Stimulated activated CD8-positive, alpha-beta memory T cell treated with anti-CD3 and anti-CD28 coated beads, Interleukin-12 subunit alpha, Interleukin-12 subunit beta, amount 100 ng/mL, for 1 hour (primary cell): ENCODE results near the gene KLRC4.
"Not testable (repeated sequence)": the region's sequence is repeated elsewhere in the genome, so short reads cannot be mapped to it uniquely, and the experiment has no call there.

Source experiments
- DNase-seq: peaks from one replicate; pipeline ENCODE4 v3.0.0-alpha.2; 2020; ENCODE audit warnings: low read depth

KLRC4 gene

GRCh38 chr12:10397296-10397695, 12.3 kb downstream of the KLRC4 start:
- DNase-seq = no peak

DNA sequence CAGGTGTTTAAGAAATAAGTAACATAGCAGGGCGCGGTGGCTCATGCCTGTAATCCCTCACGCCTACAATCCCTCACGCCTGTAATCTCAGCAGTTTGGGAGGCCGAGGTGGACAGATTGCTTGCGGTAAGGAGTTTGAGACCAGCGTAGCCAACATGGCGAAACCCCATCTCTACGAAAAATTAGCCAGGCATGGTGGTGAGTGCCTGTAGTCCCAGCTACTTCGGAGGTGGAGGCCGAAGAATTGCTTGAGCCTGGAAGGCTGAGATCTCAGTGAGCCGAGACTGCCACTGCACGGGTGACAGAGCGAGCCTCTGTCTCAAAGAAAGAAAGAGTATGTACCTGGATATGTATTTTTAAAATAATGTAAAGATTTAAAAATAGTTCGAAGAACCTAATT, 13.4 kb downstream of the KLRC4 start:
- not testable (repeated sequence) for DNase-seq

GRCh38 chr12:10395390-10395998, 14.1 kb downstream of the KLRC4 start:
- no peak for DNase-seq

GRCh38 chr12:10394531-10395152, 14.9 kb downstream of the KLRC4 start:
- not testable (repeated sequence) for DNase-seq

- no peak for DNase-seq
Observed at GRCh38 chr12:10393291-10393690, 16.3 kb downstream of the KLRC4 start.

DNA sequence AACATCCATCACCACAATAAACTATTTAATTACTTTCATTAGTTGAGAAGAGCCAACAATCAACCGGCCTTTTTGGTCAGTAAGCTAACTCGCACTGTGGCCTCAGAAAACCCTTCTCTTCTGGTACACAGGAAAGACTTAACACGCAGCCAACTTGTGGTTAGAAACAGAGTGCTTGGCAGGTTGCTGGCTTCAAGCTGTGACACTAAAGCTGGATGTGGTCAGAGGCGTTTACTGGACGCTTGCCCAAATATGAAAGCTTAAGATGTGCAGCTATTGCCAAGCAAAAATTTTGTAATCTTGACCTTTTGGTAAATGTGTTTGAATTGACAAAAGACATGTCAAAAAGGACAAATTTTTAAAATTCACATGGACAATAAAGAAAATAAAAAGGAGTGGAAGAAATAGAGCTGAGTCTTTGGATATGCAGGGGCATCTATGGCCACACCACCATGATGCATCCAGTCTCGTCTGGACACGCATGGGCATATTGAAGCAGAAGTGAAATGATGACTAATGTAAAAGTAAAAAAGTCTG, 17.1 kb downstream of the KLRC4 start:
- no peak for DNase-seq

- not testable (repeated sequence) for DNase-seq
Observed at GRCh38 chr12:10390991-10391390, 18.6 kb downstream of the KLRC4 start.

DNA sequence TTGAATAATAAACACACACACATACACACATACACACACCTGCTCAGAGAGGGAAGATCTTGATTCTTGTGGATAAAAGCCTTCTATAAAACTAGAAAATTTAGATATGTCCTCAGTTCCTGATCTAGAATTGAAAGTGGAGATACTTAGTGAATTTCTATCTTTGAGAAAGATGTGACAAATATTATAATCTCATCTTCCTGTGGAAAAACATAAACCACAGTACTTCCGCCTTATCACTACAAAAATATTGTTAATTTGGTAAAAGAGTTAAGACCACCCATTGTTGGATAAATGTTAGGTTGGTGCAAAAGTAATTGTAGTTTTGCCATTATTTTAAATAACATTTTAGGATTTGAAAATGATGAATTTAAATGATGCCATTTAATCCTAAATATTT, 19.7 kb downstream of the KLRC4 start, which contains the start of gene KLRK1:
TSS of gene KLRK1 (minus strand) at position 138 of the 400 bp plus-strand sequence. CDS start 1,231 bp downstream, outside the sequence.
- no peak for DNase-seq

DNA sequence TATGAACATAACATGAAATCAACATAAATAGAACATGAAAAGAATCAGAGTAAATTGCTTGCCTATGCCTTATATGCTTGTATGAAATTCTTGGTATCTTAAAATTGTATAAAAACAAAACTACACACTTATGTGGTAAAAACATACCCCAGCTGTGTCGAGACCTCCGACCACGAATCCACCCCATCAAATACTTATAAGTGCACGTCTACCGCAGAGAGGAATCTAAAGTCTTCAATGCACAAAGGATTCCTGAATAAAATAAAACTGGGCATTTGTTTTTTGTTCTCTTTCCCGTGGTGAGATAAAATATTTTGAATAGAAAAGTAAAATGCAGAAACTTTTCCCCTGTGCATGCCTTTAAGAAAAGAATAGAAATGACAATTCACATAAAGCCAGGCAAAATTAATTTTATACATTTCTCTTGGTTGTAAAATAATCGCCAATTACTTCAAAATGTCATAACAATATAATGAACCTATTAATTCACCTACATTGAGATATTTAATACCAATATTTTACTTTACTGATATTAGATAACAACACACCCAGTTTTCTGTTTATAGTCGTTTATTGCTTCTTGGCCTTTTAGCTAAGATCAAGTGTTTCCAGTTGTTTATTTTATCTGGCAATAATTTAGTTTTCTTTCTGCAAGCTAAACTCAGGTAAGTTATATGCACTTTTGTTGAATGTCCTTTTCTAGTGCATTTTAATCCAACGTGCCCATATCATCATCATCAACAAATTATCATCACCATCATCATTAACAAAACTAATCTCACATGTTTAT, 20.7 kb downstream of the KLRC4 start:
- DNase-seq = no peak

GRCh38 chr12:10387498-10387897, 22.1 kb downstream of the KLRC4 start:
- not testable (repeated sequence) for DNase-seq

DNA sequence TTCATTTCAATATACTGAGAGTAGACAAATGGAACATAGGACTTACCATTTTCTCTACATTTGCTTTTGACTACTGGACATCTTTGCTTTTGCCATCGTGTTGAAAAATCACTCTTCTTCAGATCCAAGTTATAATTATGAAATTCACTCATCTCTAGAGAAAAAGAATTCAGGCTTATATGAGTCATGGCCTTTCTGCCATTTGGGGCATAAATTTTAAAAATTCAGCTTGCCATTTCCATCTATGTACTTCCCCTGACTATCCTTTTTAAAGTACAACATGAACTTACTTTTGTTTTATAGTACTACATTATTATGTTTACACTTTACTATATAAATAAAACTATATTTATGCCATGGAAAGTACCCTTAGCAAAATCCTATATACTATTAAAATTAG, 22.7 kb downstream of the KLRC4 start:
- DNase-seq = no peak

- DNase-seq = no peak
Observed at GRCh38 chr12:10385166-10385613, 24.4 kb downstream of the KLRC4 start.

DNA sequence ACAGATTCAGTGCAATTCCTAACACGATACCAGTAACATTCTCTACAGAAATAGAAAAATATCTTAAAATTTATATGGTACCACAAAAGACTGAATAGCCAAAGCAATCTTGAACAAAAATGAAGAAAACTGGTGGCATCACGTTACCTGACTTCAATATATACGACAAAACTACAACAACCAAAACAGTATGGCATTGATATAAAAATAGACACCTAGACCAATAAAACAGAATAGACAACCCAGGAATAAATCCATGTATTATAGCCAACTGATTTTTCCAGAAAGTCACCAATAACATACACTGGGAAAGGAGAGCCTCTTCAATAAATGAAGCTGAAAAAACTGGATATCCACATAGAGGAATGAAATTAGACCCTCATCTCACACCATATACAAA, 25.4 kb downstream of the KLRC4 start:
- DNase-seq = no peak

DNA sequence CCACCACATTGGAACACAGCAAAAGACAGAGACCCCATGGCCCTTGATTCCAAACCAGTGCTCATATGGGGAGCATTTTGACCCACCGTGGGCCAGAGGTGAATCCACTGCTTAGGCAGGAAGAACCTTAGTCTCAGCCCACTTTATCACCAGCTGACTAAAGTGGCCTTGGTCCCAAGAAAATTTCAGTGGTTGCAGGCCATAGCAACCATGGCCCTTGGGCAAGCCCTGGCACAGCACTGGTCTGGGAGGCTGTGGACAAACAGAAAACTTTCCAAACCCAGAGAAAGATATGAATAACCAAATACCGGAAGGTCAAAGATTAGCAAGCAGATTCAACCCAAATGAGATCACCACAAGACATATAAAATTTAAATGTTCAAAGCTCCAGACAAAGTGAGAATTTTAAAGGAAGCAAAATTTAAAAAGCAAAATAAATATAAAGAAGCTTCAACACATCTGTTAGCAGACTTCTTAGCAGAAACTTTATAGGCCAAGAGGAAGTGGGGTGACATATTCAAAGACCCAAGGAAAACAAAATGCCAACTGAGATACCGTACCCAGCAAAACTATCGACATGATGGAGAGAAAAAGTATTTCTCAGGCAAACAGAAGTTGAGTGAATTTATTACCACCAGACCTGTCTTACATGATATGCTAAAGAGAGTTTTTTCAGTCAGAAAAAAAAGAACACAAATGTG, 27.5 kb downstream of the KLRC4 start:
- no peak for DNase-seq

- DNase-seq = not testable (repeated sequence)
Observed at GRCh38 chr12:10378737-10379136, 30.8 kb downstream of the KLRC4 start.

DNA sequence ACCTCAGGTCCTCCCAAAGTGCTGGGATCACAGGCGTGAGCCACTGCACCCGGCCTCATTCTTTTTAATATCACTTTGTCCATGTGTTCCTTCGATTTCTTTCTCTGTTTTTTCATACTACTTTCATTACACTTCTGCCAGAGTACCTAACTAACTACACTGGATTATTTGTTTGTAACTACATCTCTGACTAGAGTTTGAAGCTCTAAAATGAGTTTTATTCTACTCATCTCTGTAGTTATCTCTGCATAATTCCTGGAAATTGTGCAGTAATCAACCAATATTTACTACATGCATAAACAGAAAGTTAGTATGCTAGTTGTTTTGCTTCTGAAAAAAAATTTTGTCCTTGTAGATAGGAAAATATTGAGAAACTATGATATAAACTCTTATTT, 34.9 kb downstream of the KLRC4 start:
- DNase-seq = no peak

- no peak for DNase-seq
Observed at GRCh38 chr12:10372559-10372958, 37.0 kb downstream of the KLRC4 start.

GRCh38 chr12:10371893-10372535, 37.5 kb downstream of the KLRC4 start:
- DNase-seq = not testable (repeated sequence)

DNA sequence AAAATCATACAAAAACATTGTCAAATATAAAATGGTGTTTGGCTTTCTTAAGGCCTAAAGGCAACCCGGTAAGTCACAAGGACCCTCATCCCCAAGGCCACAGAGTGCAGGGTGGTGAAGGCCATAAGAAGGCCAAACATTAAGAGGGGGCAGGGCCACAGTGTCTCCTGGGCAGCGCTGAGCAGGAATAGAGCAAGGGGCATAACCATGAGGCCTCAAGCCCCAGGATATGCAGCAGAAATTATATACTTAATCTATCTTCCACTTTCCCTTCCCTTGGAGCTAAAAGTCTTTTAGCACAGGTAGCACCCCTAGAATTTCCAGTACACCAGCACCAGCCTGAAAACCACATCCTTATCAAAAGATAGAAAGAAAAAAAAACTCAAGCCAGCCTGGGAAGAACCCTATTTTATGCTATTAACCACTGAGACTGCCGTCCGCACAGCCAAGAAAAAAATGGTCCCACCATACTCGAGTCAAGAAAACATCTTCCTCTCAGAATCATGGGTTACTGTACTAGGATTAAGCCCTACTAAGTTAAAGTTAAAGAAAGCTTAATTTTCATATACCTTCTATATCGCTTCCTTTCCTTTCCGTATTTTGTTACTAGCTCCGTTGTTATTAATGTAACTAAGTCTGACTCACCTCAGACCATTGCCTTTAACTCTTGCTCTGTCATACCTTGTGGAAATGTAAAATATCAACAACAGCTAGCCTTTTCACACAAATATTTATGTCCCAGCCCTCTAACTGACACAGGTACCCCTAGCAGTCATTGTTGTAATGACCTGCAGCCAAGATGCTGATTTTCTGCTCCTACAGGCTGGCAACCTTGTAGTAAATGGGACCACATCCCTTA, 39.8 kb downstream of the KLRC4 start:
- no peak for DNase-seq
